Measurements from ENCODE around the gene MT1M. TPM values are rescaled to one million over a fixed set of nuclear protein-coding genes. Genes with fewer than 3 reads are reported as not detected.

MT1M gene
- total and polyA plus RNA-seq, 8 donors: 8.3 to 34.6 (median 14.6) TPM

DNA sequence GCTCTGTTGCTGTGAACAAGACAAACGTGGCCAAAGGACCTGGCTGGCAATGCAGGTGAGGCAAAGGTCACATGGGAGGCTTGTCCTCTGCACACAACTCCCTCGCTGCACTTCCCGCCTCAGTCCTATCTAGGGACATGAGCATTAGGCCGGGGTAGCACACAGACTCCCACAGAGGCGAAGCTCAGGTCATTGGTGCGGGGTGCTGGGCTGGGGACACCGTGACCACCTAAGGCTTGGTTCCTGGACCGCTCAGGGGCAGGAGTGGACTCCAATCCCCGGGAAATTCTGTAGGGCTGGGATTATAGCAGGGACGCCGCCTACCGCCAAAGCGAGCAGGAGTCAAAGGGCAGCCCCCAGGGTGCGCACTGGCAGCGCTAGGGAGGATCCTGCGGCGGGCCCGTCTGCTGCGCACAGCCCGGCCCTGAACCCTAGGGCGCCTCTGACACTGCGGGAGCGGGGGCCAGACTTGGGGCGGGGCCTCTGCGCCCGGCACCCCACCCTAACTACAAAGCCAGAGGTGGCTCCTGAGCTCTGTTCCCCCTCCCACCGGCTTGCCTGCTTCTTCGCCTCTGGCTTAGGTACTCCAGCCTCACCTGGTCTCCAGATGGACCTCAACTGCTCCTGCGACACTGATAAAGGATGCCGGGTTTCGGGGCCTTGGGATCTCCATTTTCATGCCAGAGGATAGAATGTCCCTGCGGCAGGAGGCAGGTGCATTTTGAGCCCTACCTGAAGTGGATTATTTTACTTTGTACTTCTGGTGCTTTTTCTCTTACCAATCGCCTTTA, 15.4 kb downstream of the MT1M start:
- no peak for DNase-seq
- Histone ChIP-seq H3K9me3 (no peaks in the 10 kb centered on the region), H3K27ac (no peak overlapping the region), H3K4me1 (peaks cover 0 to 7% (median 5%) of the 10 kb centered on the region in 3 donors), H3K36me3 (no peaks in the 10 kb centered on the region), H3K27me3 (no peaks in the 10 kb centered on the region), H3K4me3 (no peak overlapping the region)
- TF ChIP-seq, protein P1, sequence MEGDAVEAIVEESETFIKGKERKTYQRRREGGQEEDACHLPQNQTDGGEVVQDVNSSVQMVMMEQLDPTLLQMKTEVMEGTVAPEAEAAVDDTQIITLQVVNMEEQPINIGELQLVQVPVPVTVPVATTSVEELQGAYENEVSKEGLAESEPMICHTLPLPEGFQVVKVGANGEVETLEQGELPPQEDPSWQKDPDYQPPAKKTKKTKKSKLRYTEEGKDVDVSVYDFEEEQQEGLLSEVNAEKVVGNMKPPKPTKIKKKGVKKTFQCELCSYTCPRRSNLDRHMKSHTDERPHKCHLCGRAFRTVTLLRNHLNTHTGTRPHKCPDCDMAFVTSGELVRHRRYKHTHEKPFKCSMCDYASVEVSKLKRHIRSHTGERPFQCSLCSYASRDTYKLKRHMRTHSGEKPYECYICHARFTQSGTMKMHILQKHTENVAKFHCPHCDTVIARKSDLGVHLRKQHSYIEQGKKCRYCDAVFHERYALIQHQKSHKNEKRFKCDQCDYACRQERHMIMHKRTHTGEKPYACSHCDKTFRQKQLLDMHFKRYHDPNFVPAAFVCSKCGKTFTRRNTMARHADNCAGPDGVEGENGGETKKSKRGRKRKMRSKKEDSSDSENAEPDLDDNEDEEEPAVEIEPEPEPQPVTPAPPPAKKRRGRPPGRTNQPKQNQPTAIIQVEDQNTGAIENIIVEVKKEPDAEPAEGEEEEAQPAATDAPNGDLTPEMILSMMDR (IDR thresholded peaks at IDR 0.05): no peak
- 64 to 69% methylated on average over 33 of the region's 33 CpGs for WGBS, 2 donors
- intact Hi-C loops (cut with DNase I): no loop called here
- no peak for FAIRE-seq
- no peak for ATAC-seq

DNA sequence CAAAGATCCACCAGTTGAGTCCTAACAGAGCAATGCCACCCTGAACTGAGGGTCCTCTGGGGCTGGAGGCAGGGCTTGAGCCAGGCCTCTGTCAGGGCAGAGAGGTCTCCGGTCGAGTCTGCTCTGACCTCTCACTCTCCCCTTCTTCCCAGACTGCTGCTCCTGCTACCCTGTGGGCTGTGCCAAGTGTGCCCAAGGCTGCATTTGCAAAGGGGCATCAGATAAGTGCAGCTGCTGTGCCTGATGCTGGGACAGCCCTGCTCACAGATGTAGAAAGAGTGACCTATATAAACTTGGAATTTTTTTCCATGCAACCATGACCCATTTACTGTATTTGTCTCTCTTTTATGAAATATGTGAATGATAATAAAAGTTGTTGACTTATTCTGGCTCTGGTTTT, 16.8 kb downstream of the MT1M start:
- ATAC-seq: no peak
- TF ChIP-seq, protein P1 (IDR thresholded peaks at IDR 0.05): no peak
- no peaks in the 10 kb centered on the region for H3K4me1 ChIP-seq
- no peaks in the 10 kb centered on the region for H3K27me3 ChIP-seq
- no peaks in the 10 kb centered on the region for H3K9me3 ChIP-seq
- DNase-seq: no peak
- WGBS, 2 donors: 93 to 100% methylated on average over 2 of the region's 2 CpGs
- no peak for FAIRE-seq
- no peak overlapping the region for H3K4me3 ChIP-seq
- no peaks in the 10 kb centered on the region for H3K36me3 ChIP-seq
- H3K27ac ChIP-seq: no peak overlapping the region
- intact Hi-C loops (cut with DNase I): no loop called here

DNA sequence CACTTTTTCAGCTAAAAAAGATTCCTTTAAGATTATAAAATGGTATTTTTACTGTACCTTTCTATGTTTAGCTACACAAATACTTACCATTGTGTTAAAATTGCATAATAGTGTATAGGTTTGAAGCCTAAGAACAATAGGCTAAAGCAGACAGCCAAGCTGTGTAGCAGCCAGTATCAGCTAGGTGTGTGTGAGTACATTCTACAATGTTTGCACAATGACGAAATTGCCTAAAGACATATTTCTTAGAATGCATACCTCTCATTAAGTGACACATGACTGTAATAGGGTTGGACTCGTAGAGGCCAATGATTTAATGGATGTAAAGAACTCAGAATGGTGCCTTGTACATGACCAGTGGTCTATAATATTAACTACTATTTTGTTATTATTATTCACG, 17.4 kb downstream of the MT1M start:
- ATAC-seq: no peak
- TF ChIP-seq, protein P1 (IDR thresholded peaks at IDR 0.05): no peak
- no peaks in the 10 kb centered on the region for H3K36me3 ChIP-seq
- intact Hi-C loops (cut with DNase I): no loop called here
- H3K27ac ChIP-seq: no peak overlapping the region
- H3K4me3 ChIP-seq: no peak overlapping the region
- FAIRE-seq: no peak
- no peaks in the 10 kb centered on the region for H3K9me3 ChIP-seq
- no peaks in the 10 kb centered on the region for H3K27me3 ChIP-seq
- H3K4me1 ChIP-seq: no peaks in the 10 kb centered on the region
- WGBS, 2 donors: 76 to 80% methylated on average over 3 of the region's 3 CpGs
- DNase-seq: no peak

DNA sequence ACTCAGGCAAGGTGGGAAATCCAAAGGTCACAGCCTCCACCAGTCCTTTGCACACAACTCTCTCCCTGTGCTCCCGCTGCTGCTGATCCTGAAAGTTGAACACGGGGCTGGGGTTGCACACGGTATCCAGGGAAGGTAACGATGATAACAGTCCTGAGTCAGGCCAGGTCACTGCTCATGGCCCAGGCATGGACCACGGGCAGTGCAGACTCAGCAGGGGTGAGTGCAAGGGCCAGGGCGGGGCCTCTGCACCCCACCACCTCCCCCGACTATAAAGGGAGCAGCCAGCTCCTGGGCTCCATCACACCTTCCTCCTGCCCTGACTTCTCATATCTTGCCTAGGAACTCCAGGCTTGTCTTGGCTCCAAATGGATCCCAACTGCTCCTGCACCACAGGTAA, 19.1 kb downstream of the MT1M start, which contains the start of gene MT1B:
MT1B (plus strand) TSS at position 301 of the 400 bp plus-strand sequence; CDS start at position 369, 68 bp downstream.
- Histone ChIP-seq H3K4me3 (no peak within 1 kb of the TSS), H3K4me1 (no peaks in the 10 kb centered on the region), H3K36me3 (no peaks in the 10 kb centered on the region), H3K27ac (no peak within 1 kb of the TSS), H3K9me3 (no peaks in the 10 kb centered on the region), H3K27me3 (no peaks in the 10 kb centered on the region)
- DNase-seq (no peak), ATAC-seq (no peak), FAIRE-seq (no peak)
- WGBS, 2 donors: 63 to 75% methylated on average over 7 of the region's 7 CpGs
- intact Hi-C loops (cut with DNase I): no loop called here
- TF ChIP-seq, protein P1 (IDR thresholded peaks at IDR 0.05): no peak

- Histone ChIP-seq H3K36me3 (no peaks in the 10 kb centered on the region), H3K9me3 (no peaks in the 10 kb centered on the region), H3K27ac (no peak overlapping the region), H3K4me3 (no peak overlapping the region), H3K27me3 (no peaks in the 10 kb centered on the region), H3K4me1 (no peaks in the 10 kb centered on the region)
- 27 to 38% methylated on average over 1 of the region's 1 CpG for WGBS, 2 donors
- intact Hi-C loops (cut with DNase I): no loop called here
- TF ChIP-seq, protein P1 (IDR thresholded peaks at IDR 0.05): no peak
- DNase-seq (no peak), FAIRE-seq (no peak), ATAC-seq (no peak)
Observed at GRCh38 chr16:56652600-56652999, 20.1 kb downstream of the MT1M start.
